Stimulated activated CD8-positive, alpha-beta memory T cell treated with anti-CD3 and anti-CD28 coated beads, Interleukin-4, amount 100 ng/mL, for 48 hours (primary cell): ENCODE data around the gene CR1L.
"Not testable (repeated sequence)": the region's sequence is repeated elsewhere in the genome, so short reads cannot be mapped to it uniquely, and the experiment has no call there.

Source experiments
- DNase-seq: peaks from one replicate; pipeline ENCODE4 v3.0.0-alpha.2; 2020

Gene CR1L

GRCh38 chr1:207690551-207690950 lies 45.6 kb downstream of the CR1L start:
- not testable (repeated sequence) for DNase-seq

DNA sequence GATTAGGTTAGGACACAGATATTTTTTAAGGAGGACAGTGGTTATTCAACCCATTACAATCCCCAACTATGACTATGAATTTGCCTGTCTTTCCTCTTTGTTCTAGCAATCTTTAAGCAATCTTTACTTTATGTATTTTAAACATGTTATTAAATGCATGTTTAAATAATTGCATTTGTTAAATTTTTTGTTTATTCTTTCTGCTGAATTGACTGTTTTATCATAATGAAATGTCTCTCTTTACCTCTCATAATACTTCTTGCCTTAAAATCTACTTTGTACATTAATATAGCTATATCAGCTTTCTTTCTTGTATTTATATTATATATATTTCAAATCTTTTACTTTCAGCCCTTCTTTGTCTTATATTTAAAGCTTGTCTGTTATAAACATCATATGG lies 46.1 kb downstream of the CR1L start:
- DNase-seq: no peak

DNA sequence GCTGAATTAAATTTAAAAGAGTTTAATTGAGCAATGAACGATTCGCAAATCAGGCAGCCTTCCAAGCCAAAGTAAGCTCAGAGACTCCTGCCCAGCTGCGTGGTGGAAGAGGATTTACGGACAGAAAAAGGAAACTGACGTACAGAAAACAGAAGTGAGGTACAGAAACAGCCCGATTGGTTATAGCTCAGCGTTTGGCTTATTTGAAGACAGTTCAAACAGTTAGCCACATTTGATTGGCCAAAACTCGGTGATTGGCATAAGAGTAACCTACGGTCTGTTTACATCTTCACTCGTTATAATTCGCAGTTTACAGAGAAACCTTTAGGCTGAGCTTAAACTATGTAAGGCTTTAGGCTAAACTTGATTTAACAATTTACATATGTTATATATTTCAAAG lies 46.9 kb downstream of the CR1L start:
- no peak for DNase-seq

GRCh38 chr1:207692291-207692690 lies 47.4 kb downstream of the CR1L start:
- DNase-seq: not testable (repeated sequence)

- DNase-seq: no peak
Measured at GRCh38 chr1:207695891-207696290, 51.0 kb downstream of the CR1L start.

- DNase-seq: peak; percentile 68
Measured at GRCh38 chr1:207698822-207699483, 54.0 kb downstream of the CR1L start.

- DNase-seq: no peak
Measured at GRCh38 chr1:207702317-207702716, 57.4 kb downstream of the CR1L start.

GRCh38 chr1:207703712-207704111 lies 58.8 kb downstream of the CR1L start:
- DNase-seq: no peak

- not testable (repeated sequence) for DNase-seq
Measured at GRCh38 chr1:207708004-207708403, 63.1 kb downstream of the CR1L start.

- no peak for DNase-seq
Measured at GRCh38 chr1:207711285-207711684, 66.4 kb downstream of the CR1L start.

DNA sequence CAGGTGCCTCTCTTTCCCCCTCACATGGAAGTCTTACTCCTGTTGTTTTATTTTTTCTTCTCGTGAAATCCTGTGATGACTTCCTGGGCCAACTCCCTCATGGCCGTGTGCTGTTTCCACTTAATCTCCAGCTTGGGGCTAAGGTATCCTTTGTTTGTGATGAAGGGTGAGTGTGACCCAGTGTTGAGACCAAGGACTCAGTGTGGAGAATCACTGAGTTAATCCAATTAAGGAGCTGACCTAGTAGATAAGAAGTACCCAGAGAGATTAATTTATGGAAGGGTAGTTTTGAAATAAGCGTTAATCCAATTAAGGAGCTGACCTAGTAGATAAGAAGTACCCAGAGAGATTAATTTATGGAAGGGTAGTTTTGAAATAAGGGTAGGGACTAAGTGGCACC lies 67.8 kb downstream of the CR1L start:
- DNase-seq: not testable (repeated sequence)

DNA sequence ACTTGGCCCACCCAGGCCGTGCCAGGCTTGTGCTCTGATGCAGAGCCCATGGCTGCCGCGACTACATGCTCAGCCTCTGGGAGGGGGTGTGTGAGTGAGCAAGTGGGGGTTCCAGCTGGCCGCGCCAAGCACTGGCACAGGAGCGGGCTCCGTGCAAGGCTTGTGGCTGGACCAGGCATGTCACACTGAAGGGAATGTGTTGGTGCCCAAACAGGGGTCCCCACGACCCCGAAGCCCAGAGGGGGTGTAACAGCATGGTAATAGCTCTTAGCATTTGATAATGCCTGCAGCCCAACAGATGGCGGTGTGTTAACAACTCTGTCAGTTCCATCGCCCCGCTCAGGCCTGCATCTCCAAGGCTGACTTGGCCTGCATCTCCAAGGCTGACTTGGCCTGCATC lies 68.6 kb downstream of the CR1L start:
- DNase-seq: no peak

DNA sequence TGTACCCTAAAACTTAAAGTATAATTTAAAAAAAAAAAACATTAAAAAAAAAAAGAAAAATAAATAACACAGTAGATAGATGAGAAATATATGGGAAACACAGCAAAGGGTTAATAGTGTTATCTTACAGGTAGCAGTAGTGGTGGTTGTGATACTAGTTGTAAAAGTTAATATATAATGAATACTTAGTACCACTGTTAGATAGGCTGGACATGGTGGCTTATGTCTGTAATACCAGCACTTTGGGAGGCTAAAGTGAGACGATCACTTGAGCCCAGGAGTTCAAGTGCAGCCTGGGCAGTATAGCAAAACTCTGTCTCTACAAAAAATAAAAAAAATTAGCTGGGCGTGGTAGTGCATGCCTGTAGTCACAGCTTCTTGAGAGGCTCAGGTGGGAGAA lies 74.3 kb downstream of the CR1L start:
- DNase-seq: no peak

DNA sequence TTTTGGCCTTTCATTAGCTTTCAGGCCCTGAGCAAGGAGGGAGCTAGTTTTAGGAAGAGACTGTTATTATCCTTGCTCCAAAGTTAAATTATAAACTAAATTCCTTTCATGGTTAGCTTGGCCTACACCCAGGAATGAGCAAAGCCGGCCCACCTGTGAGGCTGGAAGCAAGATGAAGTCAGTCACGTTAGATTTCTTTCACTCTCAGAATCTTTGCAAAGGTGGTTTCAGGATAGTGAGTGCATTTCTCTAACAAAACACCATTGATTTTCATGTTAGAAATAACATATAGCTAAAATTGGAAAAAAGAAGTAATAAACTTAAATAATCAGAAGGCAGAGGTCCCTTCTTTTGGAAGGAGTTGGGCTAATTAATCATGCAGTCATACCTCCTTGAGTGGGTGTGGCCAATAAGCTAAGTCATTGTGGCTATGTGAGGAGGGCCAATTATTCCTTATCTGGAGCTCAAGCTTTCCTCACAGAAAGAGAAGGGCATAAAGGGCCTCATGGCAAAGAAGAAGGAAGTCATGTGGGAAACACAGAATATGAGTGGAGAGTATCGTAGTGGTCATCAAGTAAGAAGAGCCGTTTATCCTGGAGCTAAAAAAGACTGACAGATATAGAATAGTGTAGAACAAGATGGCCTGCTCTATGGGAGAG lies 83.4 kb downstream of the CR1L start:
- not testable (repeated sequence) for DNase-seq

GRCh38 chr1:207737503-207738157 lies 92.7 kb downstream of the CR1L start:
- not testable (repeated sequence) for DNase-seq

DNA sequence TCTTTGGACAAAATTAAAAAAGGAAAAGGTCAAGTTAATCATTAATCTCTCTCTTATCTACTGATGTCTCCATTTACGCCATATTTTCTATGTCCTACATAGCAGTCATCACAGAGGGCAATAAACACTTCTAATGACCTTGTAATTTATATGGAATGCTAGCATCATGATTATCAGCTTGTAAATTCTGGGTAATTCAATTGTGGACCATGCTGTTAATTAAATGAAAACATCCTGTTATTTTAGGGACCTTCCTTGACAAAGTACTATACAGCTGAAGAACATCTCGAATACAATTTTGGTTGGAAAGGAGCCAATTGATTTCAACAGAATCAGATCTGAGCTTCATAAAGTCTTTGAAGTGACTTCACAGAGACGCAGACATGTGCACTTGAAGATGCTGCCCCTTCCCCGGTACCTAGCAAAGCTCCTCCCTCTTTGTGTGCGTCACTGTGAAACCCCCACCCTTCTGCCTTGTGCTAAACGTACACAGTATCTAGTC lies 93.3 kb downstream of the CR1L start:
- not testable (repeated sequence) for DNase-seq

DNA sequence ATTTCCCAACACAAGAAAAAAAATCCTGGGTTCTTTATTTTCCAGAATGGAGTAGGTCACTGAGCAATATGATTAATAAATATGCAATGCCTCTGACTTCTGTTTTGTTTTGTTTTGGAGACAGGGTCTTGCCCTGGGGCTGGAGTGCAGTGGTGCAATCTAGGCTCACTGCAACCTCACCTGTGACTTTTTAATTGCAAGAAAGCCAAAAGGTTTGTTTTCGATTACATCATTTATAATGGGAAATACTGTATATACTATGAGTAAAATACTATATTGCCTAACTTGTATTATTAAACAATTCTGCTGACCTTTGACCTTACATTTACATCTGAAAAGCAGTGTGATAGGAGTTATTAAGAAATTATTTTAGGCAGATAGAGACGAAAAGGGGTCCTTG lies 95.3 kb downstream of the CR1L start:
- DNase-seq: no peak

DNA sequence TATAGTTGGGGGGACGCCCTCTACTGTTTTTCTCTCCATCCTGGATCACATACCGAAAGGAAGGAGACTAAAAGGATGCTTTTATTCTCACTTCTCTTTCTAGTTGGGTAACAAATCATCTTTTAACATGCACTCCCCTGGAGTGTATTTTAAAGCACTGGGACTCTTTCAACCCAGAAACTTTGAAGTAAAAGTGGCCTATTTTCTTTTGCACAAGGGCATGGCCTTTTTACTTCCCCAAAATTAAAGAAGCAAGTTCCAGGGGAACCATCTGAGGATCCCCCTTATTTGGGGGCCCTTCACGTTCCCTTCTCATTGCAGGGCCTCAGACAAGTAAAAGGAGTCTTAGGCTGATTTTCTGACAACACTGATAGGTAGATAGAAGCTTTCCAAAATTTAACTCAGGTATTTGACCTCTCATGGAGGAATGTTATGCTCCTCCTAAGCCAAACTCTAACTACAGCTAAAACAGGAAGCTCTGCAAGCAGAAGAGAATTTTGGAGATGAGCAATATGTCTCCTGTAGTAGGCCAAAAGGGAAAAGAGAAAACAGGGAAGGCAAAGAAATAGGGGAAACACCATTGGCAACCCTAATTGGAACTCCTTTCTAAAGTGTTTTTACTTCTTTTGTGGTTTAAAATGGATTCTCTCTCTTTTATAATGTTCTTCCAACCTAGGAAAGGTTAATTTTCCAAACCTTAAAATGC lies 98.1 kb downstream of the CR1L start:
- no peak for DNase-seq

DNA sequence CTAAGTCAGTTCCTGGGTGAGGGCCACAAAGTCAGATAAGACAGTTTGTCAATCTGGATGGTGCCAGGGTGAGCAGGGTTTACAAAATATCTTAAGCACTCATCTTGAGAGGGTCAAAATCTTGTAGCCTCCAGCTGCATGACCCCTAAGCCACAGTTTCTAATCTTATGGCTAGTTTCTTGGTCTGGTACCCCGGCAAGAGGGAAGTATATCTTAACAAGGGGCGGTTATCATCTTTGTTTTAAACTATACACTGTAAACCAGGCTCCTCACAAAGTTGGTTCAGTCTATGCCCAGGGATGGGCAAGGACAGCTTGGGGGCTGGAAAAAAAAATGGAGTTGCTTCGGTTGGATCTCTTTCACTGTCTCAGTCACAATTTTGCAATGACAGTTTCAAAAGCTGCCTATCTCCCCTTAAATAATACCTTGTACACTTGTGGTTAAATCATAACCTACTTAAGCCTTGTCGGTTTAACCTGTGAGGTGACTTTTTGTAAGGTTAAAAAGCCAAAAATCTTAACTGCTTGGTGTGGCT lies 99.1 kb downstream of the CR1L start:
- no peak for DNase-seq

- no peak for DNase-seq
Measured at GRCh38 chr1:207745285-207745684, 100.4 kb downstream of the CR1L start.

- DNase-seq: no peak
Measured at GRCh38 chr1:207745839-207746767, 101.2 kb downstream of the CR1L start.
